Loucy (cell line): Measurements from ENCODE around the gene PDE4C.

Experiments used
- EZH2phosphoT487 ChIP-seq: fragments of 200-600 bp; IDR thresholded peaks from 2 replicates; pipeline ENCODE4 v1.6.1; 2018; ENCODE audit warnings: antibody characterized with exemption, mild to moderate bottlenecking, moderate library complexity, borderline replicate concordance
- TF ChIP-seq, protein P1 (sequence below): fragments of 200-600 bp; sonication (generic); conservative IDR thresholded peaks from 2 replicates; pipeline ENCODE4 v1.5.1; 2014; ENCODE audit warnings: mild to moderate bottlenecking, antibody characterized with exemption, low read length

DNA sequence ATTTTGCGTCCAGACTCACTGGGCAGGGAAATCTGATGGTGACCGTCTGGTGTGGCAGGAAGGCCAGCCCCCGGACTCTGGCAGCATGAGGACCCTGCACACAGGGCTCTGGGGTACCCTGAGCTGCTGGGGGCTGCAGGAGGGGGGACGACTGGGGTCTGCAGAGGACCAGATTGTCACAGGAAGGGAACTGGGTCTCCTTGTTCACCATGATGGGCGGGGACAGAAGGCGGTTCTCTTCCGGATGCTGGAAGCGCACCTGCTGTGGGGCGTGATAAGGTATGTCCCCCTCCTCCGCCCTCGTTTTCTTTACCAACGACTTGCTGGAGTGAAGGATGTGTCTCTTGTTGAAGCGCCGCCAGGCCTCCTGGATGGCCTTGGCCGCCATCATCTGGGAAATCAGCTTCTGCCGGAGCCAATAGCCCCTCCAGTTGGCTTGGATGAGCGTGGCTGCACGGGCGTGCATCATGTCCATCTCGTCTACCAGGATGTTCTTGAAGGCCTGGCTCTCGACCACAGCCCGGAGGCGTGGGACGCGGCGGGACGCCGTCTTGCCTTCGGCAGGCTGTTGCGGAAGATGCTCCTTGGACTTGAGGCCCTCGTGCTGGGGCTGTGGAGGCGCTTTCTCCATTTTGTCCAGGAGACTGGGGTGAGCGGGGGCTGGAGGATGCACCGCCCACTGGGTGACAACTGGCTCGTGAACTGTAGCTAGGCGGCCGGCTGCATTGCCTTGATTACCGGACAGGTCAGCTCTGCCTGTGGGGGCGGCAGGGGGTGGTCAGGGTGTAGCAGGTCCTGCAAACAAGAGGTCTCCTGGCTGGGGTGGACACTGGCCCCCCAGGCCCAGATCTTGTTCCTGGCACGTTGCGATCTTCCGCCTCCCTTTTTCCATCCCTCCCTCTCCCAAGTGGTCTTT lies 40.8 kb upstream of the PDE4C start:
- TF ChIP-seq, protein P1, sequence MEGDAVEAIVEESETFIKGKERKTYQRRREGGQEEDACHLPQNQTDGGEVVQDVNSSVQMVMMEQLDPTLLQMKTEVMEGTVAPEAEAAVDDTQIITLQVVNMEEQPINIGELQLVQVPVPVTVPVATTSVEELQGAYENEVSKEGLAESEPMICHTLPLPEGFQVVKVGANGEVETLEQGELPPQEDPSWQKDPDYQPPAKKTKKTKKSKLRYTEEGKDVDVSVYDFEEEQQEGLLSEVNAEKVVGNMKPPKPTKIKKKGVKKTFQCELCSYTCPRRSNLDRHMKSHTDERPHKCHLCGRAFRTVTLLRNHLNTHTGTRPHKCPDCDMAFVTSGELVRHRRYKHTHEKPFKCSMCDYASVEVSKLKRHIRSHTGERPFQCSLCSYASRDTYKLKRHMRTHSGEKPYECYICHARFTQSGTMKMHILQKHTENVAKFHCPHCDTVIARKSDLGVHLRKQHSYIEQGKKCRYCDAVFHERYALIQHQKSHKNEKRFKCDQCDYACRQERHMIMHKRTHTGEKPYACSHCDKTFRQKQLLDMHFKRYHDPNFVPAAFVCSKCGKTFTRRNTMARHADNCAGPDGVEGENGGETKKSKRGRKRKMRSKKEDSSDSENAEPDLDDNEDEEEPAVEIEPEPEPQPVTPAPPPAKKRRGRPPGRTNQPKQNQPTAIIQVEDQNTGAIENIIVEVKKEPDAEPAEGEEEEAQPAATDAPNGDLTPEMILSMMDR = no peak
- no peak for TF ChIP-seq EZH2phosphoT487
